PFSK-1 (cell line): Measurements from ENCODE around the gene TRIM17.

ENCODE experiments used
- FOXP2 ChIP-seq: optimal IDR thresholded peaks from 2 replicates; pipeline ENCODE3; 2011; ENCODE audit warnings: borderline replicate concordance, control low read depth, inconsistent platforms; ENCODE audit not compliant: insufficient read depth; ENCODE audit errors: extremely low read length, extremely low read depth
- POLR2AphosphoS5 ChIP-seq: IDR thresholded peaks from 2 replicates; pipeline ENCODE4 v1.6.1; 2012; ENCODE audit warnings: low read depth, mild to moderate bottlenecking, control low read depth, low read length, moderate library complexity
- SIN3A ChIP-seq: IDR thresholded peaks from 2 replicates; pipeline ENCODE4 v1.6.1; 2012; ENCODE audit warnings: mild to moderate bottlenecking, low read length, moderate library complexity, borderline replicate concordance; ENCODE audit not compliant: insufficient read depth

DNA sequence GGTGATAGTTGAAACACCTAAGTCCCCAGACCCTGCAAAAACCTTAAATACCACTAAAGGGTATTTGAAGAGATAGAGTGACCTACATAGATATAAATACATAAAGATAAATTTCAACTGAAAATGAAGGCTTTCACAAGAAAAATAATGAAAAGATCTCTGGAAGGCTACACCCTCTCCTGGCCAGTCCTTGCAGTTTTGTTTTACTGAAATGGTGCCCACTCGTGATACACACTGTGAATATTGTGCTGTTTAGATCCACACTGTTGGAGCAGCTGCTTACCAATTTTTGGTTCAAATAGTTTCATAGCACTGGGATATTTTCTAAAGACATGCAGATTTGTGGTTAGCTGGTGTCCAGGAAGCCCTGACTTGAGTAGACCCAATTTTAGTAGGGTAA lies 39.1 kb upstream of the TRIM17 start:
- no peak for TF ChIP-seq POLR2AphosphoS5
- no peak for TF ChIP-seq SIN3A
- no peak for TF ChIP-seq FOXP2
